Neuronal stem cell (in vitro differentiated cells): ENCODE measurements around the gene CKLF.

Experiments used
- DNase-seq: peaks from one replicate; pipeline ENCODE4 v3.0.0-alpha.2; 2013; ENCODE audit warnings: low spot score
- H2AFZ ChIP-seq: one replicate; pipeline ENCODE4 v1.6.1; 2013; ENCODE audit warnings: mild to moderate bottlenecking, low read length, inconsistent platforms
- H2AK5ac ChIP-seq: 2 replicates; pipeline ENCODE4 v1.6.1; 2013; ENCODE audit warnings: low read depth, mild to moderate bottlenecking, inconsistent platforms, low read length, moderate library complexity, mixed read lengths
- H2BK120ac ChIP-seq: 2 replicates; pipeline ENCODE4 v1.6.1; 2013; ENCODE audit warnings: low read depth, mild to moderate bottlenecking, inconsistent platforms, low read length, moderate library complexity, mixed read lengths
- H2BK12ac ChIP-seq: one replicate; pipeline ENCODE4 v1.6.1; 2013; ENCODE audit warnings: low read length, inconsistent platforms
- H2BK15ac ChIP-seq: 2 replicates; pipeline ENCODE4 v1.6.1; 2013; ENCODE audit warnings: mild to moderate bottlenecking, low read length, inconsistent platforms, mixed read lengths
- H2BK5ac ChIP-seq: one replicate; pipeline ENCODE4 v1.6.1; 2013; ENCODE audit warnings: inconsistent platforms, mild to moderate bottlenecking, low read length, moderate library complexity
- H3K14ac ChIP-seq: one replicate; pipeline ENCODE4 v1.6.1; 2013; ENCODE audit warnings: low read length, inconsistent platforms
- H3K18ac ChIP-seq: 2 replicates; pipeline ENCODE4 v1.6.1; 2013; ENCODE audit warnings: low read length, inconsistent platforms
- H3K23ac ChIP-seq: 2 replicates; pipeline ENCODE4 v1.6.1; 2013; ENCODE audit warnings: low read depth, mild to moderate bottlenecking, mixed read lengths, low read length, inconsistent platforms; ENCODE audit not compliant: poor library complexity
- H3K27ac ChIP-seq: replicated peaks from 3 replicates; pipeline ENCODE4 v1.5.1; 2013; ENCODE audit warnings: low read length, inconsistent platforms
- H3K27me3 ChIP-seq, 3 experiments: 2 replicates each; pipeline ENCODE4 v1.6.1; 2013; ENCODE audit warnings: low read length in 3 of 3, mild to moderate bottlenecking in 2 of 3, inconsistent platforms in 1 of 3, low read depth in 1 of 3, mixed read lengths in 1 of 3, moderate library complexity in 1 of 3; ENCODE audit not compliant: control insufficient read depth in 3 of 3, insufficient read depth in 3 of 3
- H3K36me3 ChIP-seq, 2 donors: replicated peaks in 1 of 2; 2 replicates each; pipeline ENCODE4 v1.6.1; 2013; ENCODE audit warnings: low read length in 2 of 2; ENCODE audit not compliant: control insufficient read depth in 2 of 2, insufficient read depth in 2 of 2
- H3K4ac ChIP-seq: 2 replicates; pipeline ENCODE4 v1.6.1; 2013; ENCODE audit warnings: inconsistent platforms, mild to moderate bottlenecking, low read length, moderate library complexity
- H3K4me1 ChIP-seq, 2 donors: 1 replicate in 1 of 2; 2 replicates in 1 of 2; pipeline ENCODE4 v1.6.1; 2013; ENCODE audit warnings: low read length in 2 of 2, low read depth in 1 of 2; ENCODE audit not compliant: control insufficient read depth in 2 of 2, insufficient read depth in 1 of 2
- H3K4me2 ChIP-seq: one replicate; pipeline ENCODE4 v1.6.1; 2013; ENCODE audit warnings: mild to moderate bottlenecking, low read length, inconsistent platforms; ENCODE audit not compliant: insufficient read depth, poor library complexity, severe bottlenecking
- H3K4me3 ChIP-seq, 2 donors: 2 replicates each; pipeline ENCODE4 v1.5.1; 2013; ENCODE audit warnings: low read length in 2 of 2, mild to moderate bottlenecking in 2 of 2, inconsistent platforms in 1 of 2, moderate library complexity in 1 of 2
- H3K79me1 ChIP-seq: one replicate; pipeline ENCODE4 v1.6.1; 2013; ENCODE audit warnings: low read depth, mild to moderate bottlenecking, inconsistent platforms, low read length, moderate library complexity
- H3K9ac ChIP-seq: one replicate; pipeline ENCODE4 v1.6.1; 2013; ENCODE audit warnings: mild to moderate bottlenecking, low read depth, low read length, inconsistent platforms; ENCODE audit not compliant: poor library complexity
- H3K9me3 ChIP-seq, 2 donors: replicated peaks in 1 of 2; 2 replicates each; pipeline versions ENCODE3 to v1.6.1; 2013; ENCODE audit warnings: low read length in 2 of 2, mild to moderate bottlenecking in 2 of 2, inconsistent platforms in 1 of 2, low read depth in 1 of 2, mixed read lengths in 1 of 2, moderate library complexity in 1 of 2; ENCODE audit not compliant: control insufficient read depth in 2 of 2, insufficient read depth in 1 of 2
- H4K8ac ChIP-seq: one replicate; pipeline ENCODE4 v1.6.1; 2013; ENCODE audit warnings: low read depth, mild to moderate bottlenecking, inconsistent platforms, low read length, moderate library complexity
- H4K91ac ChIP-seq: one replicate; pipeline ENCODE4 v1.6.1; 2013; ENCODE audit warnings: low read length, low read depth, mild to moderate bottlenecking, inconsistent platforms; ENCODE audit not compliant: poor library complexity
- WGBS, 2 donors: extraction: QIAGEN DNeasy Blood & Tissue Kit; methylation state at CpG; one replicate each; pipeline ENCODE4 v1.1.7; 2013; ENCODE audit warnings: missing lambda C conversion rate in 2 of 2, mixed read lengths in 1 of 2; ENCODE audit not compliant: insufficient read length in 2 of 2, insufficient replicate concordance in 1 of 2; ENCODE audit errors: extremely low coverage in 2 of 2; 5-methylcytosine and 5-hydroxymethylcytosine counted together

Gene CKLF

GRCh38 chr16:66508248-66508913 lies 44.0 kb upstream of the CKLF start:
- peaks cover 16 to 22% of the 10 kb centered on the region in 2 donors for H3K4me1 ChIP-seq
- no CpG with 5 or more reads among the region's 7 CpGs for WGBS, 2 donors
- no peak overlapping the region for H3K14ac ChIP-seq
- H4K8ac ChIP-seq = no peak overlapping the region
- H2AFZ ChIP-seq = no peak overlapping the region
- DNase-seq = no peak
- H3K4me3 ChIP-seq = peak overlapping the region in 1 of 2 donors; percentile 30
- H3K9ac ChIP-seq = no peak overlapping the region
- no peak overlapping the region for H4K91ac ChIP-seq
- H3K23ac ChIP-seq = no peak overlapping the region
- no peaks in the 10 kb centered on the region for H3K27me3 ChIP-seq
- no peak overlapping the region for H3K4ac ChIP-seq
- H3K27ac ChIP-seq = no peak overlapping the region
- no peaks in the 10 kb centered on the region for H3K9me3 ChIP-seq
- no peak overlapping the region for H2BK5ac ChIP-seq
- no peak overlapping the region for H3K18ac ChIP-seq
- no peaks in the 10 kb centered on the region for H3K79me1 ChIP-seq
- H2AK5ac ChIP-seq = no peak overlapping the region
- H2BK15ac ChIP-seq = no peak overlapping the region
- H2BK120ac ChIP-seq = no peak overlapping the region
- no peak overlapping the region for H3K4me2 ChIP-seq
- H3K36me3 ChIP-seq = peaks cover 2 to 34% of the 10 kb centered on the region in 2 donors
- no peak overlapping the region for H2BK12ac ChIP-seq

- Histone ChIP-seq H2BK5ac (no peak overlapping the region), H3K9ac (no peak overlapping the region)
Measured at GRCh38 chr16:66508914-66509496, 43.4 kb upstream of the CKLF start.

GRCh38 chr16:66509576-66509975 lies 42.8 kb upstream of the CKLF start:
- no peak for DNase-seq
- no peak overlapping the region for H3K4ac ChIP-seq
- no peak overlapping the region for H2AK5ac ChIP-seq
- H3K4me3 ChIP-seq = peak overlapping the region in 1 of 2 donors; percentile 65
- H3K9me3 ChIP-seq = no peaks in the 10 kb centered on the region
- H3K27ac ChIP-seq = no peak overlapping the region
- H3K79me1 ChIP-seq = no peaks in the 10 kb centered on the region
- H4K91ac ChIP-seq = no peak overlapping the region
- H3K14ac ChIP-seq = peak overlapping the region; percentile 42
- no CpG with 5 or more reads among the region's 5 CpGs for WGBS, 2 donors
- H3K9ac ChIP-seq = peak overlapping the region; percentile 34
- H2AFZ ChIP-seq = no peak overlapping the region
- H2BK120ac ChIP-seq = no peak overlapping the region
- no peak overlapping the region for H2BK5ac ChIP-seq
- peaks cover 2 to 39% of the 10 kb centered on the region in 2 donors for H3K36me3 ChIP-seq
- H2BK12ac ChIP-seq = no peak overlapping the region
- peak overlapping the region; percentile 73 for H3K18ac ChIP-seq
- H4K8ac ChIP-seq = no peak overlapping the region
- peaks cover 16 to 22% of the 10 kb centered on the region in 2 donors for H3K4me1 ChIP-seq
- no peaks in the 10 kb centered on the region for H3K27me3 ChIP-seq
- no peak overlapping the region for H3K23ac ChIP-seq
- no peak overlapping the region for H2BK15ac ChIP-seq
- no peak overlapping the region for H3K4me2 ChIP-seq

More at GRCh38 chr16:66508914-66509496, 43.4 kb upstream of the CKLF start:
- Histone ChIP-seq H2AK5ac (no peak overlapping the region), H4K91ac (no peak overlapping the region), H2BK15ac (no peak overlapping the region), H3K4me3 (peak overlapping the region in 1 of 2 donors; percentile 30), H3K79me1 (no peaks in the 10 kb centered on the region), H3K4me1 (peaks cover 16 to 22% of the 10 kb centered on the region in 2 donors), H3K27me3 (no peaks in the 10 kb centered on the region), H3K27ac (no peak overlapping the region), H3K9me3 (no peaks in the 10 kb centered on the region), H3K14ac (no peak overlapping the region), H3K4me2 (no peak overlapping the region), H2BK12ac (no peak overlapping the region), H4K8ac (no peak overlapping the region), H2BK120ac (no peak overlapping the region), H3K23ac (no peak overlapping the region), H3K36me3 (peaks cover 2 to 39% of the 10 kb centered on the region in 2 donors), H2AFZ (no peak overlapping the region), H3K4ac (no peak overlapping the region), H3K18ac (no peak overlapping the region)
- DNase-seq = no peak
- no CpG with 5 or more reads among the region's 9 CpGs for WGBS, 2 donors

GRCh38 chr16:66510298-66510697 lies 42.1 kb upstream of the CKLF start:
- DNase-seq = no peak
- Histone ChIP-seq H3K27me3 (no peaks in the 10 kb centered on the region), H2AK5ac (peak overlapping the region; percentile 49), H2BK120ac (no peak overlapping the region), H3K4ac (no peak overlapping the region), H3K9ac (no peak overlapping the region), H3K27ac (no peak overlapping the region), H3K9me3 (no peaks in the 10 kb centered on the region), H2BK15ac (no peak overlapping the region), H2BK5ac (no peak overlapping the region), H3K23ac (no peak overlapping the region), H3K14ac (no peak overlapping the region), H4K8ac (no peak overlapping the region), H3K4me1 (peaks cover 16 to 22% of the 10 kb centered on the region in 2 donors), H2BK12ac (no peak overlapping the region), H3K79me1 (no peaks in the 10 kb centered on the region), H3K4me2 (no peak overlapping the region), H3K36me3 (peaks cover 2 to 40% of the 10 kb centered on the region in 2 donors), H2AFZ (no peak overlapping the region), H3K18ac (peak overlapping the region; percentile 40), H4K91ac (no peak overlapping the region), H3K4me3 (no peak overlapping the region)
- WGBS, 2 donors = no CpG with 5 or more reads among the region's 5 CpGs
